NCI-H1105 (cell line): Measurements from ENCODE around the gene ANO1.
"Not testable (repeated sequence)": the region's sequence is repeated elsewhere in the genome, so short reads cannot be mapped to it uniquely, and the experiment has no call there.

Experiments
- DNase-seq: peaks from one replicate; lab custom pipeline; 2025; lab: John Stamatoyannopoulos, UW

ANO1 gene

DNA sequence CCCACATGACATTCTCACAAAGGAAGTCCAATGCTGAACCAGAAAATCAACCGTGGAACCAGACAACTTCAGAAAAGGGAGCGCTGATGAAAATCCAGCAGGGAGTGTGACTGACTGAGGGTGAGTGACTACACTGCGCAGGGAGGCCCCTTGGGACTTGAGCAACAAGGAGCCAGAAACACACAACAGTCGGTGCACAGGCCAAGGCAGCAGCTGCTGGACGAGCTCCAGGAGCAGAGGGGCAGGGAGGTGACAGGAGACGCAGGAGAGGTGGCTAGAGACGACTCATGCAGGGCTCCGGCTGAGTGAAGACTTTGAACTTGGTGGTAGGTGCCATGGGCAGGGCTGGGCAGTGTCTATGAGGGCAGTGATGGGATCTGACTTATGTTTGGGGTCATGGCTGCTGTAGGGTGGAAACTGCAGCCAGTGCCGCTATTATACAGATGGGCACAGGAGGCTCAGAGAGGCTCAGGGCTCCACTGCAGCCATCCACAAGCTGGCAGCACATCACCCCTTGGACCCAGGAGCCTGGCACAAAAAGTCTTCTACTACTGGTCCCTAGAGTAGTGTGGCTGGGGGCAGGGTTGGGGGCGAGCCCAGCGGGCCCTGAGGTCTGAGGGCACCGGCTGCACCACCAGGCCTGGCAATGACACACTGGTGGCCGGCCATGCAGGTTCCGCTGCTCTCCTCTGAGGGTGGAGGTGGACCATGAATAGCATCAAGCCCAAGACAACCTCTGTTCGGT is 114.7 kb downstream of the ANO1 start:
- DNase-seq: no peak

DNA sequence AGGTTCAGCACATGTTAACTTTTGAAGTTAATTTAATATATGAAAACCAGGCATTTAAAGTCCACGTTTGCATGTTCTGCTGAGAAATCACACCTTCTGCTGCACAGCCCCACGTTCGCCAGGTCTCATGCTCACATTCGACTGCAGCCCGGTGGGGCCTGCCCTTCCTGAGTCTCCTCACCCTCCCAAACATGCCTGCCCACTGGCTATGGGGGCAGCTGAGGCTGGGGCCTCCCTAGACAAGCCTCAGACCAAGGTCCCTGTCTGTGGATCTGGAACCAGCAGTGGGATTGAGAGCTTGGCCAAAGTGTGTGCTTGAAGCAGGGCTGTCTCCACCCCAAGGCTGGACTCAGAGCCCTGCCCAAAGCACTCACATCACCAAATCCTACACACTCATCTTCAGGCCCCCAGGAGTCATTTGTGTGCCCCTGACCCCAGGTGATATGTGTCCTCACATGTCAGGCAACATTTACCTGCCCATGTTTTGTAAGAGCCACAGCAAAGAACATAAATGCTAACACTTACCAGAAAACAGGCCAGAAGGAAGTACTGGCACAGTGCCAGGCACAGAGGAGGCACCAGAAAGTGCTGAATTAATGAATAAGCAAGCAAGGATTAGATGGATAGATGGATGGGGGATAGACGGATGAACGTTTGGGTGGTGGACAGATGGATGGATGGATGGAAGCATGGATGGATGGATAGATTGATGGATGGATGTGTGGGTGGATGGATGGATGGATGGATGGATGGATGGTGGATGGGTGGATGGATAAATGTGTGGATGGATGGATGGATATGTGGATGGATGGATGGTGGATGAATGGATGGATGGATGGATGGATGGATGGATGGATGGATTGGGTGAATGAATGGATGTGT is 115.5 kb downstream of the ANO1 start:
- DNase-seq: no peak

- no peak for DNase-seq
These were observed 117.0 kb downstream of the ANO1 start for GRCh38 chr11:70194792-70195791.

- DNase-seq: no peak
These were observed 122.2 kb downstream of the ANO1 start for GRCh38 chr11:70200212-70200844.

GRCh38 chr11:70201047-70201446 is 122.9 kb downstream of the ANO1 start:
- DNase-seq: not testable (repeated sequence)

DNA sequence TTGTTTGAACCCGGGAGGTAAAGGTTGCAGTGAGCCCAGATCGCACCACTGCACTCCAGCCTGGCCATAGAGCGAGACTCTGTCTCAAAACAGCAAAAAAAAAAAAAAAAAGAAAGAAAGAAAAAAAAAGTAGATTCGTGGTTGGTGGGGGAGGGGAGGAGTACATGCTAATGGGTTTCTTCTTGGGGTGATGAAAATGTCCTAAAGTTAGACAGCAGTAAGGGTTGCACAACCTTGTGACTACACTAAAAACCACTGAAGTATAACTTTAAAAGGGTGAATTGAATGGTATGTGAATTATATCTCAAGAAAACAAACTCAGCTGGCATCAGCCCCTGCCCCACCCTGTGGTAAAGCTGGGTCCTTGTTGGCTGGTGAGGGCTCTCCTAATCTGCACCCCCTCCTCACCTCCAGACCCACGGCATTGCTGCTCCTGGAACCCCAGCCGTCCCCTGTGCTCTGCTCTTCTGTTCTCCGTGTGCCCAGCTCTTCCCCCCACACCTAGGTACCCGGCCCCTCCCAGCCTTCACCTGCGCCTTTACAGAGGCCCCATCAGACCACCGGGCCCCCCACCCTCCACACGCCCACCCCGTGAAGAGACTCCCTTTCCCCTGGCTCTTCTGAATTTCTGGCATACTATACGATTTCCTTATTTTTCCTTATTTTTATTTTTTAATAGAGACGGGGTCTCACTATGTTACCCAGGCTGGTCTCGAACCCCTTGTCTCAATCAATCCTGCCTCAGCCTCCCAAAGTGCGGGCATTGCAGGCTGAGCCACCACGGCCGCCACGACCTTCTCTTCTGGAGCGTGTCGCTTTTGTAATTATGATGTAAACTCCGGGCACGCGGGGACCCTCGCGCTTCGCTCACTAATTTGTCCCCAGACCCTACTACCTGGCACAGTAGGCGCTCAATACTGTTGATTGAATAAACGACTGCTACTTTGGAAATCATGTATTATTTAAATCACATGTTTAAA is 124.1 kb downstream of the ANO1 start:
- DNase-seq: no peak

DNA sequence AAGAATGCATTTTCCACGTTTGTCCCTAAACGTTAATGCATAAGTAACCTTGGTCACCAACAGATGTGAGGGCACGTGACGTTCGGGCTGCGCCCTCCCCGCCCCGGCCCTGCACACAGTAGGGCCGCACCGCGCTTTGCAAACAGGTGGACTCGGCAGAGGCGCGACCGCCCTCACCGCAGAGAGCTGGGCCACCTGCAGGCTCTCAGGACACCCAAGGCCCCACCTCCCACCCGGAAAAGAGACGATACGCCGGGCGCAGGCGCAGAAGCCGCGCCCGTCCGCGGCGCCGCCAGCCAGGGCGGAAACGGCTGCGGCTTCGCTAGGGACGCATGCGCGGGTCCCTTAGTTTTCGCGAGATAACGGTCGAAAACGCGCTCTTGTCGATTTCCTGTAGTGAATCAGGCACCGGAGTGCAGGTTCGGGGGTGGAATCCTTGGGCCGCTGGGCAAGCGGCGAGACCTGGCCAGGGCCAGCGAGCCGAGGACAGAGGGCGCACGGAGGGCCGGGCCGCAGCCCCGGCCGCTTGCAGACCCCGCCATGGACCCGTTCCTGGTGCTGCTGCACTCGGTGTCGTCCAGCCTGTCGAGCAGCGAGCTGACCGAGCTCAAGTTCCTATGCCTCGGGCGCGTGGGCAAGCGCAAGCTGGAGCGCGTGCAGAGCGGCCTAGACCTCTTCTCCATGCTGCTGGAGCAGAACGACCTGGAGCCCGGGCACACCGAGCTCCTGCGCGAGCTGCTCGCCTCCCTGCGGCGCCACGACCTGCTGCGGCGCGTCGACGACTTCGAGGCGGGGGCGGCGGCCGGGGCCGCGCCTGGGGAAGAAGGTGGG is 125.0 kb downstream of the ANO1 start, which contains the start of gene FADD:
FADD (plus strand) TSS at position 377 of the 831 bp plus-strand sequence; CDS start at position 541, 164 bp downstream.
- DNase-seq: peak; percentile 95

DNA sequence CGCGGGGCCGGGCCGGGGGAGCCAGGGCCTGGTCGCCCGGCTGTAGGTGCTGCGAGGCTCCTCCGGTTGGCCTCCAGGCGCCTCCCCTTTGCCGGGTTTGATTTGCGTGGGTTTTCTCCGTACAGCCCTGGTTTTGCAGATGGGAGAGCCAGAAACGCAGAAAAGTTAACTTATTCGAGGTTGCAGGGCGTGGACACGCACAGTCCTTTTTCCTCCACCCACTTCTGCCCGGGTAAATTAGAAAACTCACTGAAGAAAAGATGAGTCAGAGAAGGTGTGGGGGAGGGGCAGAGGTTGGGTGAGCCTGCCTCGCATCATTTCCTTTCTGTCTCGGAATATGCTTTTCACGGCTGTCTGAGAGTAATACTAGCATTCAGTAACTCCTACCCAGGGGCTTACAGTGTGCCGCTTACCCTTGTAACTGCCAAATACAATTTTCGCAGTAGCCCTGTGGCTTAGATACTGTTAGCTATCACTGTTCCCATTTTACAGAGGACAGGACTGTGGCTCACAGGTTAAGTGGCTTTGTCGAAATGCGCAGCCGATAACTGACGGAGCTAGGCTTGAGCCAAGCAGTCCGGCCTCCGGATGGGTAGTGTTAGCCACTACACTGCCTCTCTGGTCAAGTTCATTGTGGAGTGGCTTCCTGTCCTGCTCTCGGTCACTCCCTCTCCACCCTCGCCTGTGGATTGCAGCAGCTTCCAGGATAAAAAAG is 125.8 kb downstream of the ANO1 start:
- DNase-seq: no peak

DNA sequence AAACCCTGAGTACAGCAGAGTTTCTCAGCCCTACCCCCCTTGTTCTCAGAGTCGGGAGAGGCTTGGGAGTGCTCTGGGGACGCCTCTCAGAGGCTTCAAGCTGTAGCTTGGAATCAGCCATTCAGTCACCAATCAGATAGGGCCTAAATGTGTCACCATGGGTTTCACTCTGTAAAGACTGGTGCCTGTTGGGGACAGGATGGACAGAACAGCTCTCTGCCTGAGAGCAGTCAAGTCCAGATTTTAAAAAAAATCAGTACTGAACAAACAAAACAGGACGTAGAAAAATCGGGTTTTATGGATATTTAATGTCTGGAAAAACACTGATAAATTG is 126.3 kb downstream of the ANO1 start:
- no peak for DNase-seq

- DNase-seq: no peak
These were observed 127.1 kb downstream of the ANO1 start for GRCh38 chr11:70205049-70205725.

DNA sequence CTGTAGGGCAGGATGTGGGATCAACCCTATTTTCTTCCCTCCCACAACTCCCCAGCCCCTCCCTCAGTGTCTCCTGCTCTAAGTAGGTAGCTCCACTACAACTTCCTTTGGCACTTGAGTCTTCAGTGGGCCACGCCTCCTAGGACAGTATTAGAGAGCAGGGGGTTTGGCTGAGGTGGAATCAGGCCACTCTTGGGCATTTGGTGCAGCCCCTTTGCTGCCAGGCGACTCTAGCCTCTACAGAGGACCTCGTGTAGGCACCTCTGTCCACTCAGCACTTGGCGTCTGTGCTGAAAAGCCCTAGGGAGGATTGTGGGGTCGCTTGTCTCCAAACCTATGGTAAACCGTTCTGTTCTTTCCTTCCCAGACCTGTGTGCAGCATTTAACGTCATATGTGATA is 127.6 kb downstream of the ANO1 start:
- no peak for DNase-seq

- no peak for DNase-seq
These were observed 128.3 kb downstream of the ANO1 start for GRCh38 chr11:70206226-70206981.

GRCh38 chr11:70206982-70207376 is 128.9 kb downstream of the ANO1 start:
- DNase-seq: no peak

GRCh38 chr11:70207531-70208131 is 129.5 kb downstream of the ANO1 start:
- no peak for DNase-seq

- no peak for DNase-seq
These were observed 131.3 kb downstream of the ANO1 start for GRCh38 chr11:70209391-70209912.

GRCh38 chr11:70210051-70210501 is 132.0 kb downstream of the ANO1 start:
- no peak for DNase-seq

GRCh38 chr11:70210530-70210929 is 132.4 kb downstream of the ANO1 start:
- no peak for DNase-seq
